ENCODE measurements around the gene TARBP2. TPM values are rescaled to one million over a fixed set of nuclear protein-coding genes. Genes with fewer than 3 reads are reported as not detected.

TARBP2 gene
- 10 to 100 TPM; 27.5 to 29.7 TPM for total RNA-seq

DNA sequence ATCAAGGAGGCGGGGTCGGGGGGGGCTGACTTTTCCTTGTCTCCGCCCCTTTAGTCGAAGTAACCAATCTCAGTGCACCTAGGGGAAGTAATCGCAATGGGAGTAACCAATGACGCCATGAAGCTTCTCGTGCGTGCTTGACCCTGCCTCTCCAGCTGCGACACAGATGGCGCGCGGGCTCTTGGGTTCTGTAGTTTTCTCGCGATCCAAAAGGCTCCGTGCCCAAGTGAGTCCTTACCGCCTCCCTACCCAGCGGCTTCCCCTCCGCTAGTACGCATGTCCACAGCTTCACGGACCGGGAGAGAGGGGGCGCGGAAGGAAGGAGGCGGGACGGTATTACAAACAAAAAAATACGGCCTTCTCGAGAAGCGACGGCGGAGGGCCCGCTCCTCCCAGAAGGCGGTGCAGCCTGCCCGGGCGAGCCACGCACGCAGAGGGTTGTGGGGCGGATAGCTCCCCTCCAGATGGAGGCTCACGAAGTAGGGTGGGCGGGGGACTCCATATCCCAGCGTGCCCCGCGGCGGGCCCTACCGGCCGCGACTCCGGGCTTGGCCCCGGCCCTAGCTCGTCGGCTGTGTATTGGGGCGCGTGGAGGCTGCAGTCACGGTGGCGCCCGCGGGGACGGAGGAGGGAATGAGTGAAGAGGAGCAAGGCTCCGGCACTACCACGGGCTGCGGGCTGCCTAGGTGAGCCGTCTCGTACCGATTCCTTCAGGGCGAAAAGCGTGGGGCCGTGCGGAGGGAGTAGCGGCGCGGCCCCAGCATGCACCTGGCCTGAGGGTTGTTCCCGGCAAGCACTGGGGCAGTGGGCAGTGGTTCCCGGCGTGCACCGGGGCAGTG lies at the start of gene TARBP2:
TSS of gene TARBP2 (plus strand) at position 508 of the 839 bp plus-strand sequence. CDS start at position 634, 126 bp downstream.
- ChIA-PET POLR2A (interaction anchor here (0.6 to 2.2 kb wide), 16 partner anchors 10 to 455 kb away, joined by 3 to 11 read pairs (median 4); partner anchors contain the start of genes AAAS, ATP5MC2, CSAD and SP1), CTCF (interaction anchor here (0.5 to 3.7 kb wide), 18 partner anchors 7 to 508 kb away, joined by 3 to 20 read pairs (median 4); partner anchors contain the start of genes AAAS, ATP5MC2, HOXC8 and NPFF)
- peak within 1 kb of the TSS; percentile 84 for H3K4me3 Mint-ChIP-seq
- H3K9me3 Mint-ChIP-seq = no peaks in the 10 kb centered on the region
- intact Hi-C loops (cut with micrococcal nuclease) = loop anchor here (1.0 kb wide), 8 partner anchors 50 to 495 kb away; partner anchors contain the start of genes ATF7, ATP5MC2, CALCOCO1 and EIF4B
- no peaks in the 10 kb centered on the region for H3K27me3 Mint-ChIP-seq
- no peaks in the 10 kb centered on the region for H3K36me3 Mint-ChIP-seq
- H3K4me1 Mint-ChIP-seq (ENCODE audit: low read depth) = peaks cover 39% of the 10 kb centered on the region
- peak; percentile 96 for DNase-seq
- H3K27ac Mint-ChIP-seq = peak within 1 kb of the TSS; percentile 93

GRCh38 chr12:53451661-53452158 lies 49.4 kb upstream of the TARBP2 start, which contains the start of gene PCBP2:
PCBP2 (plus strand) TSS chr12:53452102; CDS start chr12:53454801, 2,699 bp downstream.
- intact Hi-C loops (cut with micrococcal nuclease) = loop anchor here (1.0 to 5.0 kb wide), 9 partner anchors 10 to 271 kb away; partner anchors contain the start of genes AAAS, ATP5MC2, CSAD and PRR13
- peak within 1 kb of the TSS; percentile 98 for H3K27ac Mint-ChIP-seq
- H3K4me3 Mint-ChIP-seq = peak within 1 kb of the TSS; percentile 94
- H3K36me3 Mint-ChIP-seq = peaks cover 51% of the 10 kb centered on the region
- H3K9me3 Mint-ChIP-seq = no peaks in the 10 kb centered on the region
- POLR2A ChIA-PET = interaction anchor here (0.7 kb wide), 1 partner anchor 22 kb away, joined by 3 read pairs; no protein-coding TSS in a partner anchor
- no peaks in the 10 kb centered on the region for H3K27me3 Mint-ChIP-seq
- DNase-seq = peak; percentile 99
- peaks cover 23% of the 10 kb centered on the region for H3K4me1 Mint-ChIP-seq (ENCODE audit: low read depth)
- CTCF ChIA-PET = interaction anchor here (1.0 to 1.4 kb wide), 2 partner anchors 42 to 99 kb away, joined by 3 to 7 read pairs; no protein-coding TSS in a partner anchor

DNA sequence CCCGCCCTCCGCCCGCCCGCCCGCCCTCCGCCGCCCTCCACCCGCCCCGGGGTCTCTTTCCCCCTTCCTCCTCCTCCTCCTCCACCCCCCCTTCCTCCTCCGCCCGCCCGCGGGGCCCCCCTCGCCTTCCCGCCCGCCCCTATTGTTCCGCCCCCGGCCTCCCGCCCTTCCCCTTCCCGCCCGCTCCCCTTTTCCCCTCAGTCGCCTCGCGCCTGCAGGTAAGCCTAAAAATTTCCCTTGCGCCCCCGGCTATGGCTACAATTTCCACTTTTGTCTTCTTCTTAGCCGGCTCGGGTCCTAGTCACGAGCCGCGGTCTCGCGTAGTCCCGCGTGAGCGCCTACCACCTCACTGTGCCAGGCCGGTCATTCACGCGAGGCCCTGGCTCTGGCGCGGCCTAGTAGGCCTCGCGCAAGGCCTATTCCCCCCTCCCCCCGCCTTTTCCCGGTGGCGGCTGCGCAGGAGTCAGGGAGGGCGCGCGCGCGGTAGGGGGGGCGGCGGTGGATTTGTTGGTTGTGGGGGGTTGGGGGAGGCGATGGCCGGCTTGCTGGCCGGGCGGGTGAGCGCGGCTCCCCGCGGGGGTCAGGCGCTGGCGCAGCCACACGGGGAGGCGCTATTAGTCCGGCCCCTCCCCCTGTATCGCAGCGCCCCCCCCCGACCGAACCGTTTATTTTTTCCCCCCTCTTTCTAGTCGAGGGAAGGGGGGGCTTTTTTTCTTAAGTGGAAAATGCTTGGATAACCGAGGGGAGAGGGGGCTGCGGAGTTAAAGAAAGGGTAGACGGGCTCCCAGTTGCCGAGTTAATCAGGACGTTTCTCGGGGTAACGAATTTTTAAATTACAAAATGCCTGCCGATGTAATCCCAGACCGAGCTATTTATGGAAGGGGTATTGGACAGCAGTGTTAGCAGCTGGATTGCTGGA lies 48.7 kb upstream of the TARBP2 start:
- H3K4me3 Mint-ChIP-seq = peak overlapping the region; percentile 94
- ChIA-PET CTCF (interaction anchor here (0.8 to 4.0 kb wide), 4 partner anchors 12 to 100 kb away, joined by 3 to 13 read pairs (median 4); no protein-coding TSS in a partner anchor), POLR2A (interaction anchor here (1.0 to 4.0 kb wide), 2 partner anchors 23 to 48 kb away, joined by 3 to 53 read pairs; no protein-coding TSS in a partner anchor)
- intact Hi-C loops (cut with micrococcal nuclease) = loop anchor here (1.0 to 5.0 kb wide), 4 partner anchors 22 to 230 kb away; partner anchors contain the start of gene ATP5MC2
- no peaks in the 10 kb centered on the region for H3K9me3 Mint-ChIP-seq
- H3K27ac Mint-ChIP-seq = peak overlapping the region; percentile 98
- peaks cover 23% of the 10 kb centered on the region for H3K4me1 Mint-ChIP-seq (ENCODE audit: low read depth)
- H3K36me3 Mint-ChIP-seq = peaks cover 54% of the 10 kb centered on the region
- DNase-seq = peak; percentile 78
- no peaks in the 10 kb centered on the region for H3K27me3 Mint-ChIP-seq

DNA sequence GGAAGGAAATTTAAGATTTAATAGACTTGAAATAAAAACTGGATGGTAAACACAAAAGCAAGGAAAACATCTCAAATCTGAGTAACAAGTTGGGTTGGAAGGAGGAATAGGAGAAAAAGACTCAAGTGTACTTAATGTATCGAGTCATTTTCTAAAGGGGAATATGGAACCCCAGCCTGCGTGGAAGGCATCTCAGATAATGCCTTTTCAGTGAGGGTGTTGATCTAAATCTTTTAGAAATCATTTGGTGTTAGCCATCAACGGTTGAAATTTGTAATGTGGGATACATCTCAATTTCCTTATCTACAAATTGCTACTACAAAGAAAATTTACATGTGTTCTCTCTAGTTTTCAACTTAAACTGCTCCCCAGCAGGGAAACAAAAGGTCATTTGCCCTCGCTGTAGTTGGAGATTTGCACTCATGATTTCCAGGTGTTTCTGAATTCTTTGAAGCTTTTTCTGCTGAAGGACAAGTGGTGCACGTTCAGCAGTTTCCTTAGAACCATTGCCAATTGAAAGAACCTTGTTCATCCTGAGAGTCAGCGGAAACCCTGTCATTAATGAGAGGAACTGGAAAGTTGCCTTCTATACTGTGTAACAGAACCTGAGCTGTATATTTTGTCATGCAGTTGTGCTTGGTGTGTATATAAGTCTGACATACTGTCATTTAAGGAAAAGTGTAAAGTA lies 47.0 kb upstream of the TARBP2 start:
- POLR2A ChIA-PET = interaction anchor here (0.8 to 4.0 kb wide), 4 partner anchors 10 to 38 kb away, joined by 3 to 53 read pairs (median 5); no protein-coding TSS in a partner anchor

GRCh38 chr12:53454707-53455106 lies 46.4 kb upstream of the TARBP2 start:
- H3K36me3 Mint-ChIP-seq = peaks cover 57% of the 10 kb centered on the region
- CTCF ChIA-PET = interaction anchor here (0.8 to 4.0 kb wide), 3 partner anchors 22 to 54 kb away, joined by 3 to 13 read pairs (median 4); no protein-coding TSS in a partner anchor
- peak overlapping the region; percentile 94 for H3K4me3 Mint-ChIP-seq
- H3K9me3 Mint-ChIP-seq = no peaks in the 10 kb centered on the region
- H3K27ac Mint-ChIP-seq = peak overlapping the region; percentile 98
- DNase-seq = no peak
- intact Hi-C loops (cut with micrococcal nuclease) = loop anchor here (5.0 kb wide), 2 partner anchors 223 to 232 kb away; partner anchors contain the start of gene ATP5MC2
- H3K4me1 Mint-ChIP-seq (ENCODE audit: low read depth) = peaks cover 30% of the 10 kb centered on the region
- POLR2A ChIA-PET = interaction anchor here (0.6 to 4.0 kb wide), 5 partner anchors 10 to 24 kb away, joined by 3 to 53 read pairs (median 4); no protein-coding TSS in a partner anchor
- H3K27me3 Mint-ChIP-seq = no peaks in the 10 kb centered on the region

More for the DNA sequence above, 47.0 kb upstream of the TARBP2 start:
- CTCF ChIA-PET = interaction anchor here (0.8 to 4.0 kb wide), 4 partner anchors 23 to 102 kb away, joined by 3 to 13 read pairs (median 4); no protein-coding TSS in a partner anchor
- no peaks in the 10 kb centered on the region for H3K27me3 Mint-ChIP-seq
- H3K36me3 Mint-ChIP-seq = peaks cover 54% of the 10 kb centered on the region
- peaks cover 27% of the 10 kb centered on the region for H3K4me1 Mint-ChIP-seq (ENCODE audit: low read depth)
- no peak for DNase-seq
- intact Hi-C loops (cut with micrococcal nuclease) = loop anchor here (2.0 to 5.0 kb wide), 3 partner anchors 21 to 232 kb away; partner anchors contain the start of gene ATP5MC2
- H3K27ac Mint-ChIP-seq = peak overlapping the region; percentile 98
- no peaks in the 10 kb centered on the region for H3K9me3 Mint-ChIP-seq
- H3K4me3 Mint-ChIP-seq = peak overlapping the region; percentile 94

DNA sequence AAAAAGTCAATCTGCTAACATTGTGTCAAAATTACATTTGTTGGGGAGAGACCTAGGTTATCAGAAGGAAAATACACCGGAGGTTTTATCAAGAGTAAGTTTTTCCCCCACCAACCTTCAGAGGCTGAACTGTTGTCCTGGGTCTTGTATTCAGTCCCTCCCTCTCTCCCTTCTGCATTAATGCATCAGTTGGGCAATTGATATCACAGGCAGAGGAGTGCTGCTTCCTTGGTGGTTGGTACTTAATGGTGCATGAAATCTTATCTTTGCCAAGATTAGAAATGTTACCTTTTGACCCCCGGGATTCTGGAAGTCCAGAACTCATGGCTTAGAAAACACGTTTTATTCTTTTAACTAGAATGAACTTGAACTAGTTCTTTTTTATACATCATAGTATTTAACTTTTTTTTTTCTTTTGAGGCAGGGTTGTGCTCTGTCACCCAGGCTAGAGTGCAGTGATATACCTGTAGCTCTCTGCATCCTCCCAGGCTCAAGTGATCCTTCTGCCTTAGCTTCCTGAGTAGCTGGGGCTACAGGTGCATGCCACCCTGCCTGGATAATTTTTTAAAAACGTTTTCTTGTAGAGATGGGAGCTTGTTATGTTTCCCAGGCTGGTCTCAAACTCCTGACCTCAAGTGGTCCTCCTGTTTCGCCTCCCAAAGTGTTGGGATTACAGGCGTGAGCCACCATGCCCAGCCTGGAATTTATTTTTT lies 44.3 kb upstream of the TARBP2 start:
- Mint-ChIP-seq H3K4me3 (no peak overlapping the region), H3K36me3 (peaks cover 76% of the 10 kb centered on the region), H3K27ac (no peak overlapping the region), H3K9me3 (no peaks in the 10 kb centered on the region), H3K27me3 (no peaks in the 10 kb centered on the region), H3K4me1 (ENCODE audit: low read depth) (peaks cover 40% of the 10 kb centered on the region)
- ChIA-PET CTCF (no interaction called here), POLR2A (interaction anchor here (2.8 kb wide), 1 partner anchor 17 kb away, joined by 14 read pairs; no protein-coding TSS in a partner anchor)
- DNase-seq = no peak
- intact Hi-C loops (cut with micrococcal nuclease) = no loop called here

DNA sequence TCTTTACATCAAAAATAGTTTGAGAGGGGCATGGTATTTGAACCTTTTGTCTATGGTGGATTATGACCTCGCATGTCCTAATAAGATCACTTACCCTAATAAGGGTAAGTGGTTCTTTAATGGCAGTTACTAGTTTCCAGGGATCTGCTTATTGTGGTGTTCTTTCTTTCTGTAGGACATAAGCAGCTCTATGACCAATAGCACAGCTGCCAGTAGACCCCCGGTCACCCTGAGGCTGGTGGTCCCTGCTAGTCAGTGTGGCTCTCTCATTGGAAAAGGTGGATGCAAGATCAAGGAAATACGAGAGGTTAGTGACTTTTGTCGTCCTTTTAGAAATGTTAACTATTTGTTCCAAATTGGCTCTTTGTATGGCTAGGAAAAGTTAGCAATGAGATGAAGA lies 42.0 kb upstream of the TARBP2 start:
- H3K9me3 Mint-ChIP-seq = no peaks in the 10 kb centered on the region
- ChIA-PET CTCF (interaction anchor here (0.8 to 1.2 kb wide), 3 partner anchors 17 to 138 kb away, joined by 3 read pairs; no protein-coding TSS in a partner anchor), POLR2A (interaction anchor here (0.6 to 2.8 kb wide), 4 partner anchors 9 to 24 kb away, joined by 3 to 14 read pairs (median 6); no protein-coding TSS in a partner anchor)
- H3K27ac Mint-ChIP-seq = peak overlapping the region; percentile 64
- no peaks in the 10 kb centered on the region for H3K27me3 Mint-ChIP-seq
- no peak for DNase-seq
- H3K4me1 Mint-ChIP-seq (ENCODE audit: low read depth) = peaks cover 47% of the 10 kb centered on the region
- intact Hi-C loops (cut with micrococcal nuclease) = no loop called here
- H3K36me3 Mint-ChIP-seq = peaks cover 79% of the 10 kb centered on the region
- no peak overlapping the region for H3K4me3 Mint-ChIP-seq

DNA sequence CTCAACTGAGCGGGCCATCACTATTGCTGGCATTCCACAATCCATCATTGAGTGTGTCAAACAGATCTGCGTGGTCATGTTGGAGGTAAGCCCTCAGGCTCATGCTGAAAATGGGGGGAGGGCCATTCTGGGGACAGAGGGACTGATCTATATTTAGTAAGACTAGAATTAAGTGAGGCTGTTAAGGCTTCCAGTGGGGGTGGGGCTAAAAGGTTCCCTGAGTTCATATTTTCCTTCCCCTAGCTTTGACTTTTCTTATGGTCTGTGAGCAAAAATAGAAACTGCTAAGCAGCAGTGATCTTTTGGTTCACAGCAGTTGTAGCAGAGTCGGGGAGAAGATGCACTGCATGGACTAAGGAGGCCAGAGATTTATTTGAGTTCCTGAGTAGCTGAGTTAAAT lies 40.0 kb upstream of the TARBP2 start:
- peaks cover 43% of the 10 kb centered on the region for H3K4me1 Mint-ChIP-seq (ENCODE audit: low read depth)
- no peak for DNase-seq
- POLR2A ChIA-PET = no interaction called here
- no peaks in the 10 kb centered on the region for H3K9me3 Mint-ChIP-seq
- intact Hi-C loops (cut with micrococcal nuclease) = no loop called here
- peaks cover 73% of the 10 kb centered on the region for H3K36me3 Mint-ChIP-seq
- CTCF ChIA-PET = interaction anchor here (1.0 kb wide), 1 partner anchor 48 kb away, joined by 4 read pairs; no protein-coding TSS in a partner anchor
- H3K27ac Mint-ChIP-seq = peak overlapping the region; percentile 7
- H3K27me3 Mint-ChIP-seq = no peaks in the 10 kb centered on the region
- no peak overlapping the region for H3K4me3 Mint-ChIP-seq

DNA sequence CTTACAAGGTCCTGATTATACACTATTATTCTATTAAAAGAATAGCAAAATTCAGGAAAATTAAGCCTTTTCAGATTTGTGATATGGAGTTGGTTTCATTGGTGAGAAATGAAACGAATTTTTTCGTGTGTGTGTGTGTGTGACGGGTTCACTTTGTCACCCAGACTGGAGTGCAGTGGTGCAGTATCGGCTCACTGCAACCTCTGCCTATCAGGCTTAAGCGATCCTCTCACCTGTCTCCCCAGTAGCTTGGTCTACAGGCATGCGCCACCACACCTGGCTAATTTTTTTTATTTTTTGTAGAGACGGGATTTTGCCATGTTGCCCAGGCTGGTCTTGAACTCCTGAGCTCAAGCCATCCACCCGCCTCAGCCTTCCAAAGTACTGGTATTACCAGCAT lies 39.5 kb upstream of the TARBP2 start:
- H3K27ac Mint-ChIP-seq = no peak overlapping the region
- no peak for DNase-seq
- no peaks in the 10 kb centered on the region for H3K9me3 Mint-ChIP-seq
- H3K27me3 Mint-ChIP-seq = no peaks in the 10 kb centered on the region
- H3K36me3 Mint-ChIP-seq = peaks cover 74% of the 10 kb centered on the region
- H3K4me3 Mint-ChIP-seq = no peak overlapping the region
- CTCF ChIA-PET = interaction anchor here (1.0 kb wide), 1 partner anchor 47 kb away, joined by 4 read pairs; no protein-coding TSS in a partner anchor
- intact Hi-C loops (cut with micrococcal nuclease) = no loop called here
- peaks cover 43% of the 10 kb centered on the region for H3K4me1 Mint-ChIP-seq (ENCODE audit: low read depth)
- POLR2A ChIA-PET = no interaction called here

GRCh38 chr12:53462935-53463334 lies 38.1 kb upstream of the TARBP2 start:
- H3K27ac Mint-ChIP-seq = no peak overlapping the region
- intact Hi-C loops (cut with micrococcal nuclease) = no loop called here
- H3K36me3 Mint-ChIP-seq = peaks cover 83% of the 10 kb centered on the region
- peaks cover 46% of the 10 kb centered on the region for H3K4me1 Mint-ChIP-seq (ENCODE audit: low read depth)
- no peak for DNase-seq
- H3K9me3 Mint-ChIP-seq = no peaks in the 10 kb centered on the region
- CTCF ChIA-PET = interaction anchor here (1.0 kb wide), 1 partner anchor 45 kb away, joined by 3 read pairs; no protein-coding TSS in a partner anchor
- H3K27me3 Mint-ChIP-seq = no peaks in the 10 kb centered on the region
- H3K4me3 Mint-ChIP-seq = no peak overlapping the region
- POLR2A ChIA-PET = interaction anchor here (1.2 kb wide), 1 partner anchor 11 kb away, joined by 3 read pairs; no protein-coding TSS in a partner anchor

Data from activated CD4-positive, alpha-beta memory T cell treated with anti-CD3 and anti-CD28 coated beads for 36 hours (primary cell).